NK-92 treated with Interleukin-12 subunit alpha and Interleukin-12 subunit beta, amount 100 ng/mL, for 24 hours (cell line): ENCODE results near the gene ZRANB2.

Experiments used
- DNase-seq: peaks from one replicate; lab custom pipeline; 2025; lab: John Stamatoyannopoulos, UW

Gene ZRANB2

DNA sequence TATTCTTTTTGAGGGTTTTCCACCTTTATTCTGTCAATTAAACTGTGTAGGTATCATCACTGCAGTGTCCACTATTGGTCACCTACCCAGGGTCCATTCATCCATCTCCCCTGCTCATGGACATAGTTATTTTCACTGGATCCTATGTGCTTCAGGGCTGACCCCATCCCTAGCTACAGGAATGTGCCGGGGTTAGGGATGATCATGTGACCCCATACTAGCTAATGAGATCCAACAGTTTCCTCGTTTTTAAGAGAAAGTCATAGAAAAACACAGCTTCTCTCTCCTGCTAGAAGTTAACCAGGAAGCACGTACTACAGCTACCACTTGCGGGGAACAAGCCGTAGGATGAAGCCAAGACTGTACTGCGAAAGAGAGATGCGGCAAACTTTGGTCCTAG is 52.8 kb downstream of the ZRANB2 start:
- no peak for DNase-seq

DNA sequence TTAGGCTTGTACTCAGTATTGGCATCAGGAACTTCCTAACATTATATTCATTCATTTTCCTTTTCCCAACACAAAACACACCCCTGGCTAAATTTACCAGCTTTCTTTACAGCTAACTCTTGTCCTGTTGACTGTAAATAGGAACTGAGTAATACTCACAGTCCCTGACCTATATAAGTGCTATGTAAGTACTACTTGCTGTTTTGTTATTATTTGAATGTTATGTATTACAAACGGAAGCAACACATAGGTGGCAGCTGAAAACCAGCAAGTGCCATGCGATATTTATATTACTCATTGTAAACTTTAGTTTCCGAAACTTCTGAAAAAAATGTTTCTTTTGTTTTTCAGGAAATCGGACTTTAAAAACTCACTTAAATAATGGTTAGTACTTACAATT is 54.7 kb downstream of the ZRANB2 start:
- DNase-seq = no peak

DNA sequence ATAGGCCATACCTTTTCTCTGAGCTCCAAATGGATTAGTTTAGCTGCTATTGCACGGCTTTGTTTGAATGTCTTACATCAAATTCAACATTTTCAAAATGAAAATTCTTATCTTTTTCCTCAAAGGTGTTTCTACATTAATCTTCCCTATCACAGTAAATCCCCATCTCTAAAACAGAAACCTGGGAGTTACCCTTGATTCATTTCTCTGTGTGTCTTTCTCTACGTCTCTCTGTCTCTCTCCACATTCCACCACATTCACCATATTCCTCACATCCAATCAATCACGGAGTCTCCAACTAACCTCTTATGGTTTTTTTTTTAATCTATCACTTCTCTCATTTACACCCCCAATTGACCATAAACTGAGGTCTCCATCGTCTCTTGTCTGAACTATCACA is 57.3 kb downstream of the ZRANB2 start:
- no peak for DNase-seq

DNA sequence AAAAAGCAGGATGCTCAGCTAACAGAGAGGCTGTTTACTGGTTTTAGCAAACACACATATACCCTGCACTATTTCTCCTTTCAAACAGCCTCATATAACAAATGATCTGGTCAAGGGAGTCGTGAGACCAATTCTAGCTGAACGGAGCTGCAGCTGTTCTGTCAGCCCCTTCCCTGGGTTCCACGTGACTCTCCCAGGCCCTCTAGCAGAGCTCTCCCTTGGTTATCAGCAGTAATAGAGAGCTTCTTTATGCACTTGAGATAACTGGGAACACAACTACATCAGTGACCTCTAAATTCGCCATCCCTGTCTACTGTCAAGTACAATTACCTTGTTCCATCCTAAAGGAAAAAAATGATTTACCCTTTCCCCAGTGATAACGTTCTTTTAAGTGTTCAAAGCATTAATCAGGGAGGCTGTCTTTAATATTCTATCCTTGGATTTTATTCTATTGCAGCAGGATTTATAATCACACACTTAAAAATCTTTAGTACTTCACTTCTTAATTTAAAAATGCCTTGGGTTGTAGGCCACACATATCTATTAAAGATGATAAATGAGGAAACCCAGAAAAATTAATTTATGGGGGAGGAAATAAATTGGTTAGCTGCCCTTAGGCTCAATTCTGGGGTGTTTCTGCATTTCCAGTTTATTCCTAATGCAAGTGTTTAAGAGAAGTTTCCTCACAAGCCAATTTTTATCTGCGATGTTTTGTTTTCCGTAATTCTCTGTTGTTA is 61.4 kb downstream of the ZRANB2 start:
- no peak for DNase-seq

DNA sequence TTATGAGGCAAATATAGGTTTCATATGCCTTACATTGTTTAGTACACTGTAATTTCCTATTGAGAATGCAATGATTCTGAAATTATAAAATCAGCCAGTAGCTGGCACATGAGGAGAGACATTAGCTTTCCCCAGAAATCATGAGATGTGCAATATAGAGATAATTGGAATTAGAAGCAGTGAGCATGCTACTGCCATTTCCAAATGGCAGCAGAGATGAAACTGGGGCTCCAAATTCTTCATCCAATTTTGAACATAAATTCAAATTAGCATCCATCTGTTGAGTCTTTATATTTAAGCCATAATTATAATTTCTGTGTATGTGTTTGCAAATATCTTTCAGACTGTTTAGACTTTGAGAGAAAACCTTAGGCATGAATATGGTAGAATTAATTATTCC is 62.0 kb downstream of the ZRANB2 start:
- no peak for DNase-seq

DNA sequence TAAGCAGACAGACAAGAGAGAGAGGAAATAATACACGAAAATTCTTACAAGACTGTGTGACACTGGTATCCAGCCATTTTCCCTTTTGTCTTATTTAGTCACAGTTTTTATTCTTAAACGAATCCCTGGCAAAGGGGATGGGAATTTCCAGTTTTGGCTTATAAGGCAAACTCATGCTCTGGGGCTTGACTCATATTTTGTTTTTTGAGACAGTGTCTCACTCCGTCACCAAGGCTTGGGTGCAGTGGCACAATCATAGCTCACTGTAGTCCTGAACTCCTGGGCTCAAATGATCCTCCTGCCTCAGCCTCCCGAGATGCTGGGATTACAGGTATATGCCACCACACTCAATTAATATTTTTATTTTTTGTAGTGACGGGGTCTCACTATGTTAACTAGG is 65.1 kb downstream of the ZRANB2 start:
- no peak for DNase-seq

DNA sequence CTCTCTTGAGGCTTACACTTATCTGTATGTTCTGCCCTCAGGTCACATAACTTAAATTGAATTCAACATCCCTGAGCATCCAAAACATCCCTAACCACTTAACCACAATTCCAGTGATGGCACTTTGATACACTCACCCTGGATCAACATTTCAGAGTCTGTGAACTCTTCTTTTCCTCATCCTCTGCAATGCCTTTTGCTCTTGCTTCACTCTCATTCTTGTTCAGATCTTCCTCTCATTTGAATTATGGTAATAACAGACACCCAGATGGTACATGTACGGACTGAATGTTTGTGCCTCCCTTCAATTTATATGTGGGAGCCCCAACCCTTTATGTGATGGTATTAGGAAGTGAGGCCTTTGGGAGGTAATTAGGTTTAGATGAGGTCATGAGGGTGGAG is 66.7 kb downstream of the ZRANB2 start:
- no peak for DNase-seq
